Activated CD8-positive, alpha-beta memory T cell treated with anti-CD3 and anti-CD28 coated beads, Interleukin-2, amount 10 ng/mL, durations not matched to agents 7 days and 5 days (primary cell): Measurements from ENCODE around the gene CYB561D1. TPM values are rescaled to one million over a fixed set of nuclear protein-coding genes. Genes with fewer than 3 reads are reported as not detected.

Source experiments
- ATAC-seq: fragments of 150-1000 bp; cut with Tn5 transposase; one replicate; pipeline ENCODE4 v1.10.0; 2021; ENCODE audit warnings: moderate library complexity
- CTCF ChIA-PET: fragments of 350-600 bp; sonication (Branson Sonifier 250); formaldehyde crosslinking; loops from one replicate; lab custom pipeline; 2021; ENCODE audit warnings: antibody characterized with exemption; lab: Charles Lee
- DNase-seq: peaks from one replicate; pipeline ENCODE4 v3.0.0-alpha.2; 2020
- H3K27ac Mint-ChIP-seq: one replicate; pipeline ENCODE4 v1.8.0; 2021; ENCODE audit warnings: mild to moderate bottlenecking, mixed read lengths
- H3K27me3 Mint-ChIP-seq: one replicate; pipeline ENCODE4 v1.8.0; 2021; ENCODE audit warnings: mixed read lengths
- H3K36me3 Mint-ChIP-seq: one replicate; pipeline ENCODE4 v1.8.0; 2021; ENCODE audit warnings: mild to moderate bottlenecking, mixed read lengths
- H3K4me1 Mint-ChIP-seq: one replicate; pipeline ENCODE4 v1.8.0; 2021; ENCODE audit warnings: mixed read lengths
- H3K4me3 Mint-ChIP-seq: one replicate; pipeline ENCODE4 v1.8.0; 2021; ENCODE audit warnings: mild to moderate bottlenecking, moderate library complexity, mixed read lengths
- H3K9me3 Mint-ChIP-seq: one replicate; pipeline ENCODE4 v1.8.0; 2022; ENCODE audit warnings: low read depth, mixed read lengths
- total RNA-seq, 2 experiments: library from RNA; stranded (reverse); gene quantifications; one replicate each; pipeline ENCODE4 v1.2.3, GENCODE V29; 2021

CYB561D1 gene
- total RNA-seq, 2 experiments from 2014 or later: 11.0 to 15.0 TPM

DNA sequence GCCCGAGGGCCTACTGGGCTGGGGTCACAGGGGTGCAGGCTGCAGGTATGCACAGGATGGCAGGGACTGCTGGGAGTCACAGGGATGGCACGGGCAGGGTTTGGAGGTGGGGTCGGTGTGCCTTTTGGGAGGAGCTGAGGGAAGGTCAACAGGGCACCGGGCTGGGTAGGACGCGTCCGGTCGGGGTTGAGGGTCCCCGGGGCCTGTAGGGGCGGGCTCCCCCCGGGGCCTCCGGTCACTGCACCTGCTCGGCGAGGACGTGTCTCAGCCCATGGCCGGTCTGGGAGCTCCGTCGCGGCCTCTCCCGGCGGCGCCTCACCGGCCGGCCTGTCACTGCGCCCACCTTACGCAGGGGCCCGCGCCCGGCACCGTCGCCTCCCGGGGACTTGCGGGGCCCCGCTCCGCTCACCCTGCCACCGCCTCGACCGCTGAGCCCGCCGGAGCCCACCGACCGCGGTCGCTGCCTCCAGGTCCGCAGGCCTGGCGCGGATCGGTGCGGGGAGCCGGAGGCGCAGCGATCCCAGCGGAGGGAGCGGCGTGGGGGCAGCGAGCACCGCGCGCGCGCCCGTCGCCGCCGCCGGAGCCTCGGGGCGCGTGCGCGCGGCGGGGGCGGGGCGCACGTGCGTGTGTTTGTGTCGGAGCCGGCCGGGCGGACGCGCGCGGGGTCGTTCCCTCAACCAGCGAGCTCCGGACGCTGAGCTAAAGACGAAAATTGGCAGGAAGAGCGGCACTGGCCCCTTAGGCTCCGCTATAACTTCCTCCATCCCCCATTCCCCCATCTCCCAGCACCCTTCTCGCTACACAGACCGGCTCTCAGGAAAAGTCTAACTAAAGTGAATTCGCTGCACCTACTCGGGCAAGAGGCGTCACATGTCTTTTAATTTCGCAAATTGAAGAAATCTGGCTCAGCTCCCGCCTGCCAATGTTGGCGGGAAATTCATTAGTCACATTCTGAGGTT lies 15.6 kb downstream of the CYB561D1 start, which contains the start of gene AMIGO1:
Gene AMIGO1, minus strand, starts transcription at position 552 of the 959 bp plus-strand sequence. CDS start 815 bp downstream, outside the sequence.
- Mint-ChIP-seq H3K9me3 (no peaks in the 10 kb centered on the region), H3K4me3 (peak within 1 kb of the TSS; percentile 72), H3K4me1 (peaks cover 21% of the 10 kb centered on the region), H3K27me3 (peaks cover 36% of the 10 kb centered on the region), H3K27ac (no peak within 1 kb of the TSS), H3K36me3 (no peaks in the 10 kb centered on the region)
- CTCF ChIA-PET: interaction anchor here (0.6 to 46.0 kb wide), 7 partner anchors 10 to 520 kb away, joined by 3 to 1550 read pairs (median 4); partner anchors contain the start of genes AMIGO1, ATXN7L2, CYB561D1 and GPR61
- DNase-seq (peak; percentile 55), ATAC-seq (peak; percentile 80)

DNA sequence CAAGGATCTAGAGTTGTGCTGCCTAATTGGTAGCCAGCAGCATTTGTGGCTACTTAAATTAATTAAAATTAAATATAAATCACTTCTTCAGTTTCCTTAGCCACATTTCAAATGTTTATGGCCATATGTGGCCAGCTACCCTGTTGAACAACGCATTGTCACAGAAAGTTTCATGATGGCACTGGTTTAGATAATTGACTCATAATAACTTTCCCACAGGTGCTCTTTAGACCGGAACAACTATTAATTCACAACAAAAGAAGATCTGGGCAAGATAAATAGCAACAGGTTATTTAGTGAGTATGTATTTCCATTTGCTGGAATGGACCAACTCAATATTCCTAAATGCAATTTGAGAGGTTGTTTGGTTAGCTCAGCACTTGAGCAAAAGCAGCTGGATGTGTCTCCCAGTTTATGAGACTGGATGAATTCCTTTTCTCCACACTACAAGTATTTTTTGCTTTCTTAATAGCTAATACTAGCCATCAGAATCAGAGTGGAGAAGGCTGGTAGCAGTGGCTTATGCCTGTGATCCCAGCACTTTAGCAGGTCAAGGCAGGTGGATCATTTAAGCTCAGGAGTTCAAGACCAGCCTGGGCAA lies 19.3 kb downstream of the CYB561D1 start:
- Mint-ChIP-seq H3K27me3 (peaks cover 32% of the 10 kb centered on the region), H3K27ac (no peak overlapping the region), H3K9me3 (no peaks in the 10 kb centered on the region), H3K4me3 (no peak overlapping the region), H3K4me1 (peaks cover 16% of the 10 kb centered on the region), H3K36me3 (no peaks in the 10 kb centered on the region)
- ATAC-seq (no peak), DNase-seq (no peak)
- CTCF ChIA-PET: interaction anchor here (1.2 to 46.0 kb wide), 3 partner anchors 6 to 127 kb away, joined by 3 to 1550 read pairs (median 1550); partner anchors contain the start of genes AMIGO1, ATXN7L2, CYB561D1 and GPR61

DNA sequence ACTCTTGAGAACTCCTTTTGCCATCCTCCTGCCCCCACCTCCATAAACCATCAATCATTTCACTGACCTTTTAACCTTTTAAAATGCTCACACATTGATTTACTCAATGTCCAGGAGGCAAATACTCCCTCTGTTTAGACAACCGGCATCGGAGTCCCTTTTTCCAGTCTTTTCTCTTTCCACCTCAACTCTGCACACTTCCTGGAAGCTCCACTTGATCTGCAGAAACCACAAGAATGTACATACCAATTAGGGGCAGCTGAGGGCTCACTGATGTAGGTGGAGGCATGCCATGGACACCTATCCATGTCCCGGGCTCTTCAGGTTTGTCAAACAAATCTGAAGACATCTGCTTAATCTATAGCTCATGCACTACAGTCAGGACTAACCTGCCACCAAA lies 21.0 kb downstream of the CYB561D1 start:
- ATAC-seq (no peak), DNase-seq (no peak)
- Mint-ChIP-seq H3K27me3 (peaks cover 21% of the 10 kb centered on the region), H3K9me3 (no peaks in the 10 kb centered on the region), H3K36me3 (no peaks in the 10 kb centered on the region), H3K4me1 (peaks cover 5% of the 10 kb centered on the region), H3K4me3 (no peak overlapping the region), H3K27ac (no peak overlapping the region)
- CTCF ChIA-PET: interaction anchor here (0.5 to 46.0 kb wide), 3 partner anchors 5 to 493 kb away, joined by 3 to 1550 read pairs (median 1550); partner anchors contain the start of genes AMIGO1, ATXN7L2, CYB561D1 and GPR61

DNA sequence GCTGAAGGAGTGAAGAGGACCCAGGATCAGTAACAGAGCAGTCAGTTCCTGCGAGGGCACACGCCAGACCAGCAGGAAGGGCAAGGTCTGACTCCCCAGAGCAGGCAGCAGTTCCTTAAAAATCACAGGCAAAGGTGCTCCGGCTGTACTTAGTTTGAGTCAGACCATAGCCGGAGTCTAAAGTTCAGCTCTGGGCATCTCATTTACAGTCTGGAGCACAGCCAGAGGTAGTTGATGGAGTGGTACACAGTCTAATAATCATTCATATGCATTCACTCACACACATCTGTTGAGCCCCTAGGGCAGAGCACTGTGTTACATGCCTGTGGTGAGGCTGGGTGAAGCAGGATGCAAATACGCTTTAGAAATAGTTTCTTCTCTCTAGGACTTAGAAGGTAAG lies 23.0 kb downstream of the CYB561D1 start:
- Mint-ChIP-seq H3K4me3 (no peak overlapping the region), H3K27ac (no peak overlapping the region), H3K27me3 (peaks cover 11% of the 10 kb centered on the region), H3K36me3 (no peaks in the 10 kb centered on the region), H3K9me3 (no peaks in the 10 kb centered on the region), H3K4me1 (no peaks in the 10 kb centered on the region)
- ATAC-seq: no peak
- CTCF ChIA-PET: interaction anchor here (43.7 to 46.0 kb wide), 2 partner anchors 3 to 18 kb away, joined by 1550 read pairs; partner anchors contain the start of genes AMIGO1, ATXN7L2, CYB561D1 and GPR61
- DNase-seq: no peak

DNA sequence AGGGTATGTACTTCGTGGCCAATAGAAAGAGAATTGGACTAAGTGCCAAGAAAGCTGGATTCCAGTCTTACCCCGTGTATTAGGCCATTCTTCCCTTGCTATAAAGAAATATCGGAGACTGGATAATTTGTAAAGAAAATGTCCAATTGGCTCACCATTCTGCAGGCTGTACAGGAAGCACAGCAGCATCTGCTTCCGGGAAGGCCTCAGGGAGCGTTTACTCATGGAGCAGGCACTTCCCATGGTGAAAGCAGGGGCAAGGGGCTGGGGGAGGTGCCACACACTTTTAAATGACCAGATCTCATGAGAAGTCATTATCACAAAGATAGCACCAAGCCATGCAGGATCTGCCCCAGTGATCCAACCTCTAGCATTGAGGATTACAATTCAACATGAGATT lies 23.4 kb downstream of the CYB561D1 start:
- Mint-ChIP-seq H3K27ac (no peak overlapping the region), H3K9me3 (no peaks in the 10 kb centered on the region), H3K27me3 (peaks cover 13% of the 10 kb centered on the region), H3K4me1 (no peaks in the 10 kb centered on the region), H3K4me3 (no peak overlapping the region), H3K36me3 (no peaks in the 10 kb centered on the region)
- DNase-seq: no peak
- no peak for ATAC-seq
- CTCF ChIA-PET: interaction anchor here (43.7 to 46.0 kb wide), 2 partner anchors 2 to 18 kb away, joined by 1550 read pairs; partner anchors contain the start of genes AMIGO1, ATXN7L2, CYB561D1 and GPR61

DNA sequence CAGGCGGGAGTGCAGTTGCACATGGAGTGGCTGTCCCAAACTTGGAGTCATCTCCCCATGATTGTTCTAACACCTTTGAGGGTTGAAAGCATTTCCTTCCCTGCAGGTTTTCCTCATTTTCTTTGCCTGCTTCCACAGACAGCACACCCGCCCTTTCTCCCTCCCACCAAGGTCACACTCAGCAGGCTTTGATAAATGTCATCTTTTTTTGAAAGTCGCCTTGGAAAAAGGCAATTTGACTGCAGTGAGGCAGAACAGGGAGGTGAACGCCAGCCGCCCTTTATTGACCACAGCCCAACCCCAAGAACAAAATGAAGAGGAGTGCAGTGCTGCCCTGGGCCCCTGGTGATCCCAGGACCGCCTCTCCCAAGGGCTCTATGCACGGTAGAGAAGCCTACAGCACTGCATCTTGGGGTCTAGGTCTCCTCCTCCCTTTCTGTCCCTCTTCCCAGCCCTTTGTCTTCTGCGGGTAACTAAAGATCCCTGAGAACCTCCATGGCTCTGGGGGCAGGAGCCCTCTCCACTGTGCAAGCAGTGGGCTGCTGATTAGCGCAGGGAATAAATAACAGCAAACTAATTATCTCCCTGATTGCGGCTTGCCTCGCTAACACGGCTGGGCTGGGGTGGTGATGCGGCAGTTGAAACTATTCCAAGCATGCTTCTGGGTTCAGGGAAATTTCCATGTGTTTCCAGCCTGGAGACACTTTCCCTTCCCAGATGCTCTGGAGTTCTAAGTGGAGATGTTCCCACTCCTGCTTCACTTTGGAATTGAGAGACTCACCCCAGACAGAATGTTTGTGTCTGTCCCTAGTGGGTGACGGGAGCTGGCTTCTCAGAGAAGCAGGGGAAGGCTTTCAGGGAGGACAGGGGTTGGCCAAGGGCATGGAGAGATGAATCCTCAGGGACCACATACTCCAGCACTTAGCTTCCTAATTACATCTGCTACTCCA lies 27.4 kb downstream of the CYB561D1 start:
- no peak overlapping the region for H3K4me3 Mint-ChIP-seq
- ATAC-seq: no peak

DNA sequence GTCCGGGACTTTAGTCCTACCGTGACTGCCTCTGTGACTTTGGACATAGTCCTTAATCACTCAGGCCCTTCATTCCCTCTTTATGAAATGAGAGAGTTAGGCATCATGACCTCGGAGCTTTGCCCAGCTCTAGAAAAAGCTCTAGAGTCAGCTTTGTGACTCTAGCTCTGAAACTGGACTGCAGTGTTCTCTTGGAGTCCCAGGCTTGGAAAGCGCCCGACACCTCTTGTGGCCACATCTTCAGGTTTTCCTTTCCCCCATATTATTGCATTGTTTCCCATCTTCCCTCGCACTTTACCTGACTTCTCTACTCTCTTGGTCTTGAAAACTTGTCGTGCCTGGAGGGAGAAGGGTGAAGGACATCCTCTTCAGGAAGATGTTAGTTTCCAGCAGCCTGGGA lies 28.1 kb downstream of the CYB561D1 start:
- no peaks in the 10 kb centered on the region for H3K4me1 Mint-ChIP-seq
- peaks cover 13% of the 10 kb centered on the region for H3K27me3 Mint-ChIP-seq
- no peaks in the 10 kb centered on the region for H3K36me3 Mint-ChIP-seq
- no peak overlapping the region for H3K4me3 Mint-ChIP-seq
- DNase-seq: no peak
- ATAC-seq: no peak
- H3K9me3 Mint-ChIP-seq: no peaks in the 10 kb centered on the region
- CTCF ChIA-PET: interaction anchor here (1.0 to 46.0 kb wide), 3 partner anchors 10 to 118 kb away, joined by 3 to 1550 read pairs (median 22); partner anchors contain the start of genes AMIGO1, ATXN7L2 and CYB561D1
- H3K27ac Mint-ChIP-seq: no peak overlapping the region

More for the DNA sequence above, 27.4 kb downstream of the CYB561D1 start:
- no peaks in the 10 kb centered on the region for H3K4me1 Mint-ChIP-seq
- peaks cover 13% of the 10 kb centered on the region for H3K27me3 Mint-ChIP-seq
- no peaks in the 10 kb centered on the region for H3K9me3 Mint-ChIP-seq
- no peaks in the 10 kb centered on the region for H3K36me3 Mint-ChIP-seq
- no peak for DNase-seq
- CTCF ChIA-PET: interaction anchor here (1.0 to 46.0 kb wide), 4 partner anchors 2 to 119 kb away, joined by 3 to 1550 read pairs (median 786); partner anchors contain the start of genes AMIGO1, ATXN7L2, CYB561D1 and GPR61
- H3K27ac Mint-ChIP-seq: no peak overlapping the region

DNA sequence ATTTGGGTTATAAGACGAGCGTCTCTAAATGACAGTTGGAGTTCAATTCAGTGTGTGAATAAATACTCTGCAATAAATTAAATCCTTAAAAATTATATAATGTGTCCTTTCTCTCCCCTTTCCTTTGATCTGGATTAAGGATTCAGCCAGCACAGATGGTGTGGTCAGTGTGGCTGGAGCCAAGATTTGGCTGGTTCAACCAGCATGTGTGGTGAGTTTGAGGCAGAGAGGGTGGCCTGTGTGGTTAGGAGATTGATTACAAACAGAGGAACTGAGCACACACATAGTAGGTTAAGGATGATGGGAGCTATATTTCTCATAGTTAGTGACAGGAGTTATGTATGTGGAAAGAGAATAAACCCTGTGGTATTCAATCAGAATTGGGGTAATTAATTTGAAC lies 29.8 kb downstream of the CYB561D1 start:
- Mint-ChIP-seq H3K9me3 (no peaks in the 10 kb centered on the region), H3K36me3 (no peaks in the 10 kb centered on the region), H3K4me1 (no peaks in the 10 kb centered on the region), H3K27ac (no peak overlapping the region), H3K27me3 (peaks cover 13% of the 10 kb centered on the region), H3K4me3 (no peak overlapping the region)
- no peak for ATAC-seq
- CTCF ChIA-PET: interaction anchor here (0.8 to 46.0 kb wide), 3 partner anchors 8 to 116 kb away, joined by 3 to 1550 read pairs (median 22); partner anchors contain the start of genes AMIGO1, ATXN7L2 and CYB561D1
- DNase-seq: no peak

DNA sequence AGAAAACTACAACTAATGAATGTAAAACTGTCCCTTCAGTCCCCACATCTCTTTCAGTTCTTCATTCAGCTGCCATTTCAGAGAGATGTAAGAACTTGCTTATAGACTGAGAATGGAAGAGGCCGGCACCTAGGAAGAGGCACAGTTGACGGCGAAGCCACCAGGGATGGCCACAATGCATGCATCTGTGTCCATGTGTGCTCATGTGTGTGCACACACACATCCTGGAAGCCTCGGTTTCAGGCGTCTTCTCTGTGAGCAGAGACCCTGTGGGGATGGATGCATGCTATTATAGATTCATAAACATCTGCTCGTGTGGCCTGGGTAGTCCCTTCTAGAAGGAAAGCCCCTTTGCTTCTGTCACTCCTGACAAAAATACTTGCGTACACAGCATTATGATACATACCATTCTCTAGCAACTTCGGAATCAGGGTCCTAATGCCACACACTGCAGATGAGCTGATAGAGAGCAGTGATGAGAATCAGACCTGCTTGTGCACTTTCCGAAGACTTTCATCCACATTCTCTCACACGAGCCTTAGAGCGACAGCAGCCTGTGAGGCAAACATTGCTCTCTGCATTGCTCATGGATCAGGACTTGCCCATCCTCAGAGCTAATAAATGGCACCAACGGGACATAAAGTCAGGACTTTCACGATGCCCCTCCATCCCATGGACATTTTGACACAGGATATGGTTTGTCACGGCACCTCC lies 33.4 kb downstream of the CYB561D1 start:
- CTCF ChIA-PET: interaction anchor here (46.0 kb wide), 1 partner anchor 28 kb away, joined by 1550 read pairs; the partner anchor contains the start of genes AMIGO1, ATXN7L2 and CYB561D1
- no peak for DNase-seq
- H3K4me3 Mint-ChIP-seq: no peak overlapping the region
- peaks cover 15% of the 10 kb centered on the region for H3K4me1 Mint-ChIP-seq
- no peak overlapping the region for H3K27ac Mint-ChIP-seq
- no peak for ATAC-seq
- no peaks in the 10 kb centered on the region for H3K36me3 Mint-ChIP-seq
- no peaks in the 10 kb centered on the region for H3K9me3 Mint-ChIP-seq
- peaks cover 5% of the 10 kb centered on the region for H3K27me3 Mint-ChIP-seq

DNA sequence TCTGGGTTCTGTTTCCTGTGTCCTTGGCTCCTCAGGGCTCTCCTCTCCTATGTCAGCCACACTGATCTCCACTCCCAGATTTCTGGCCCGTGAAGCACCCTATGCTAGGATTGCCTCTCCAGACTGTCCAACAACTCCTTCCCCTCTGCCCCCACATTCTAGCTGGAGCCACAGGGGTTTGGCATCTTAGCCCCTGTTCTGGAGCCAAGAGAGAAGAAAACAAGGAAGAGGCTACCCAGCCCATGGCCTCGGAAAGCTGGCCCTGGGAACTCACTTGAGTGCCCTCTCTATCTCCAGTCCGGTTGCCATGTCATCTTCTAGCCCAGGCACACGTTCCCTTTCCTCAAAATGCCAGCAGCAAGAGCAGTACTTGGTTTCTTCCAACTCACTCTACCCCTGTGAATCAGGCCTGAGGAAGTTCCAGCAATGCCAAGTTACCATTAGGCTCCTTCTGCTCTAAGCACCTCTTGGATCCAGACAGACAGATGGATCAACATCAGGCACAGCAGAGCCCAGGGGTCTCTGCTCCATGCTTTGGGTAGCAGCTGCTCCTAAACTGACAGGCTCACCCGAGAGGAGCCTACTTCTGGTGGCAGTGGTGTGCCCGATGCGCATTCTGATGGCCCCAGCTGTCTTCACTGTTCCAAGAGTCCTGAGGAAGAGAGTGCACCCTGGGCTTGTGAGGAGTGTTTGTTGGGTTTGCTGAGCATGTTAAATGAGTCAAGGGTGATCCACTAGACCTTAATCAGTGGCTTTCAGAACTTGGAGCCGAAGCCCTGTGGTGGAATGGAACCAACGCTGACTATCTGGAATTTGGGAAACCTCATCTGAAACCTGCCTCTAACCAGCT lies 34.2 kb downstream of the CYB561D1 start:
- no peaks in the 10 kb centered on the region for H3K9me3 Mint-ChIP-seq
- CTCF ChIA-PET: interaction anchor here (1.4 to 46.0 kb wide), 5 partner anchors 29 to 278 kb away, joined by 3 to 1550 read pairs (median 62); partner anchors contain the start of genes AMIGO1, ATXN7L2, CYB561D1 and SORT1
- H3K4me1 Mint-ChIP-seq: peaks cover 21% of the 10 kb centered on the region
- no peaks in the 10 kb centered on the region for H3K27me3 Mint-ChIP-seq
- ATAC-seq: no peak
- no peak overlapping the region for H3K27ac Mint-ChIP-seq
- no peaks in the 10 kb centered on the region for H3K36me3 Mint-ChIP-seq
- H3K4me3 Mint-ChIP-seq: no peak overlapping the region
- DNase-seq: no peak

DNA sequence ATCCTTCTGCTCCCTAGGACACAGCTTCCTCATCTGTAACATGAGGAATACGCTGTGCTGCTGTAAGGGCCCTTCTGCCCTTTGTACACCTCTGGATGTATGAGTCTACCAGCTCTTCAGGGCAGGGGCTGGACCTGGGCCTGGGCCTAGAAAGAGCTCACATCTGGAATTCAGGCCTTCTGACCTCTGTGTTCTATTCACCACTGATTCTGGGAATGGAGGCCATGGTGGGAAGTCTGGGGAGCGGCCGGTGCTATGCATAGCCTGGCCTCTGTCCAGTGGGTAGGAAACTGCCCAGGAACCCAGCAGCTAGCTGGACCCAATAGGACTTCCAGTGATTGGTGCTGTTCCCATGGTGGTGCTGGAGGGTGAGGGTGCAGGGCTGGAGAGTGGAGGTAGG lies 34.8 kb downstream of the CYB561D1 start:
- Mint-ChIP-seq H3K36me3 (no peaks in the 10 kb centered on the region), H3K4me1 (peaks cover 23% of the 10 kb centered on the region), H3K9me3 (no peaks in the 10 kb centered on the region), H3K27ac (no peak overlapping the region), H3K4me3 (no peak overlapping the region), H3K27me3 (no peaks in the 10 kb centered on the region)
- DNase-seq (no peak), ATAC-seq (no peak)
- CTCF ChIA-PET: interaction anchor here (0.7 to 46.0 kb wide), 7 partner anchors 10 to 465 kb away, joined by 3 to 1550 read pairs (median 10); partner anchors contain the start of genes AMIGO1, ATXN7L2, CYB561D1 and SORT1
